ENCODE results near the gene HIBCH.

Gene HIBCH

DNA sequence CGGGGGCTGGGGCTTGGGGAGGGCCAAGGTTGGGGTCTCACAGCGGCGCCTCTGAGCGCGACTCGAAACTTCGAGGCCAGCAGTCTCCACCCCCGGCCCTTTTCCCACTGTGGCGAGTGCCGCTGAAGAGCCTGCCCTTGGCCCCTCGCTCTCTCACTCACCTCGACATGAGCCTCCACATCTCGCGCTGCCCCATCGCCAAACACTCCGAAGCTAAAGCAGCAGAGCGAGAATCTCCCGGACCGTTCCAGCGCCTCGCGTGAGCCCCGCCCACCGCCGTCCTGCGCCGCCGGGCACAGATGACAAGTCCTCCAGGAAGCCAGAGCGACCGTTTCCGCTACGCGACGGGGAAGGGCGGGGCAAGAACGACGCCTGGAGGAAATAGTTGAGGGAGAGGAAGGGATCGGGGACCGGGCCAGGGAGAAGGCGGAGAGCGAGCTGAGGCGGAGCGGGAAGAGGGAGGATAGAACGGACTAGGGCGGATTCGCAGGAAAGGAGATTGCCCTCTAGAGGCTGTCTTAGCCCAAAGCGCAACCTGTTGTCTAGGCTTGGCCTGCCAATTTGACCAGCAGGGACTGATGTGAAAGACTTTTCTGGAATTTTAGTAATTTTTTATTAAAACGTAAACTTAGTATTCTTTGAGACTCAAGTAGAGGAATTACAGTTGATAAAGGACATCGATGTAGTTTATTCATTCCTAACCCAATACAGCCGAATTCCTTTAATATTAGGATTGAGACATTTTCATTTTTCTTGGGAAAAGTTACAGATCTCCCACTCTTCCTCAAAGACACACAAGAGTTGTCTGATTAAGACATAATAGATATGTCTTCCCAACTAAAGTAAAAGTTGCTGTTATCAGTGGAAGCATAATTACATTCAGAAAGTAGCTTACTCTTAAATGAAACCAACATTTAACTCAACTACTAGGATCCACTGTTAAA is at the start of gene HIBCH:
TSS of gene HIBCH (minus strand) at position 272 of the 944 bp plus-strand sequence. CDS start at position 196, 76 bp downstream.
- TF ChIP-seq CREB1 (IDR thresholded peaks at IDR 0.05; ENCODE audit: low read depth) (peak; percentile 81), TEAD4 (IDR thresholded peaks at IDR 0.05) (no peak; the same call in 1 of the 2 replicates), USF1 (IDR thresholded peaks at IDR 0.05) (no peak), YY1 (IDR thresholded peaks at IDR 0.05; ENCODE audit: low read depth) (0 out of 2 replicates have a peak, but pooled peaks have one; percentile 57), REST (IDR thresholded peaks at IDR 0.05; ENCODE audit: low read depth) (no peak), EP300 (IDR thresholded peaks at IDR 0.05; ENCODE audit: borderline replicate concordance) (no peak; the same call in 1 of the 2 replicates), EGR1 (IDR thresholded peaks at IDR 0.05) (no peak), TCF12 (IDR thresholded peaks at IDR 0.05; ENCODE audit: low read depth) (peak; percentile 68), FOXM1 (IDR thresholded peaks at IDR 0.05; ENCODE audit: borderline replicate concordance, low read depth) (no peak), ZBTB7A (IDR thresholded peaks at IDR 0.05; ENCODE audit: low read depth) (peak; percentile 56; the same call in 1 of the 2 replicates), CEBPB (IDR thresholded peaks at IDR 0.05) (no peak), TAF1 (IDR thresholded peaks at IDR 0.05; ENCODE audit: low read depth) (peak; percentile 71; the same call in 1 of the 2 replicates), RAD21 (IDR thresholded peaks at IDR 0.05; ENCODE audit: low read depth) (peak; percentile 27; the same call in 1 of the 2 replicates)
- TF ChIP-seq, protein P1, sequence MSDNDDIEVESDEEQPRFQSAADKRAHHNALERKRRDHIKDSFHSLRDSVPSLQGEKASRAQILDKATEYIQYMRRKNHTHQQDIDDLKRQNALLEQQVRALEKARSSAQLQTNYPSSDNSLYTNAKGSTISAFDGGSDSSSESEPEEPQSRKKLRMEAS (IDR thresholded peaks at IDR 0.05), result peak; percentile 67

- TF ChIP-seq ZBTB7A (IDR thresholded peaks at IDR 0.05; ENCODE audit: low read depth) (no peak), FOXM1 (IDR thresholded peaks at IDR 0.05; ENCODE audit: borderline replicate concordance, low read depth) (no peak), RAD21 (IDR thresholded peaks at IDR 0.05; ENCODE audit: low read depth) (no peak), CREB1 (IDR thresholded peaks at IDR 0.05; ENCODE audit: low read depth) (no peak)
- TF ChIP-seq, protein P1 (IDR thresholded peaks at IDR 0.05), result no peak
These were observed 47.5 kb upstream of the HIBCH start for GRCh38 chr2:190367091-190367490.

GRCh38 chr2:190366248-190366753 is 46.7 kb upstream of the HIBCH start:
- TF ChIP-seq EGR1 (IDR thresholded peaks at IDR 0.05) (no peak), YY1 (IDR thresholded peaks at IDR 0.05; ENCODE audit: low read depth) (no peak), TCF12 (IDR thresholded peaks at IDR 0.05; ENCODE audit: low read depth) (no peak)

- TF ChIP-seq, protein P1 (IDR thresholded peaks at IDR 0.05), result no peak
- no peak for TF ChIP-seq TCF12 (IDR thresholded peaks at IDR 0.05; ENCODE audit: low read depth)
- TF ChIP-seq TAF1 (IDR thresholded peaks at IDR 0.05; ENCODE audit: low read depth), result no peak
- TF ChIP-seq USF1 (IDR thresholded peaks at IDR 0.05), result no peak
- no peak for TF ChIP-seq REST (IDR thresholded peaks at IDR 0.05; ENCODE audit: low read depth)
- TF ChIP-seq FOXM1 (IDR thresholded peaks at IDR 0.05; ENCODE audit: borderline replicate concordance, low read depth), result no peak
- no peak for TF ChIP-seq CEBPB (IDR thresholded peaks at IDR 0.05)
- no peak for TF ChIP-seq EP300 (IDR thresholded peaks at IDR 0.05; ENCODE audit: borderline replicate concordance)
- TF ChIP-seq RAD21 (IDR thresholded peaks at IDR 0.05; ENCODE audit: low read depth), result no peak
- no peak for TF ChIP-seq NFIC (IDR thresholded peaks at IDR 0.05)
- TF ChIP-seq EGR1 (IDR thresholded peaks at IDR 0.05), result no peak
- no peak for TF ChIP-seq CREB1 (IDR thresholded peaks at IDR 0.05; ENCODE audit: low read depth)
- no peak for TF ChIP-seq TEAD4 (IDR thresholded peaks at IDR 0.05)
- no peak for TF ChIP-seq ZBTB7A (IDR thresholded peaks at IDR 0.05; ENCODE audit: low read depth)
- TF ChIP-seq YY1 (IDR thresholded peaks at IDR 0.05; ENCODE audit: low read depth), result no peak
These were observed 46.0 kb upstream of the HIBCH start for GRCh38 chr2:190365499-190366204.
